Measurements from ENCODE around the gene CAB39.

The CAB39 gene

GRCh38 chr2:230849633-230850357 is 137.2 kb downstream of the CAB39 start:
- in situ Hi-C loops (cut with MboI; ENCODE audit: low sequenced_read_pairs), result no loop called here

DNA sequence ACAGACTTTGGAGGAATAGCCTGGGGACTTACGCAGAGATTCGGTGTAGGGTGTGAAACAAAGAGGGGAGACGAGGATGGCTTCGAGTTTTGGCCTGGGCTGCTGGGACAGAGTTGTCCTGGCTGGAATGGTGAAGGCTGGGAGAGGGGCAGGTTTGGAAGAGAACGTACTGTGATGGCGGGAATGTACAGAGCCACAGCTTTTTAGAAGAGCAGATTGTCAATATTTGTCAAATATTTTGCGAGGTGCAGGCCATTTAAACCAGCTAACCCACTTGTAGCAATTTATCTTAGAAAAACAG is 137.7 kb downstream of the CAB39 start:
- in situ Hi-C loops (cut with MboI; ENCODE audit: low sequenced_read_pairs), result no loop called here

DNA sequence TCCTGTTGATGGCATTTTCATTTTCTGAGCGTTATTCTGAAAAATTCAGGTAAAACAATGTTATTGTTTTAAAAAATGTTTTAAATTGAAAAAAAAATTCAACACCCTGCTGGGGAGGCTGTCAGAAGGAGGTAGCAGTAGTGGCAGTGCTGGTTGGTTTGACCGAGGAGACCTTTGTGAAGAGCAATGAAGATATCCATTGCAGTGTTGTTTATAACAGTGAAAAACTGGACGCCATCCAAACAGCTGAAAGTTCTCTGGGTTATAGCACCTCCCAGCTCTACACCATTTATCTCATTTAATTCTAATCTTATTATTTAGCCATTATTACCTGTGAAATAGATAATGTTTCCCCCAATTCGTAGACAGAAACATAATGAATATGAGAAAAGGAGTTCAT is 139.5 kb downstream of the CAB39 start:
- in situ Hi-C loops (cut with MboI; ENCODE audit: low sequenced_read_pairs), result no loop called here

- in situ Hi-C loops (cut with MboI; ENCODE audit: low sequenced_read_pairs), result no loop called here
Measured at GRCh38 chr2:230861552-230862255, 149.1 kb downstream of the CAB39 start.

DNA sequence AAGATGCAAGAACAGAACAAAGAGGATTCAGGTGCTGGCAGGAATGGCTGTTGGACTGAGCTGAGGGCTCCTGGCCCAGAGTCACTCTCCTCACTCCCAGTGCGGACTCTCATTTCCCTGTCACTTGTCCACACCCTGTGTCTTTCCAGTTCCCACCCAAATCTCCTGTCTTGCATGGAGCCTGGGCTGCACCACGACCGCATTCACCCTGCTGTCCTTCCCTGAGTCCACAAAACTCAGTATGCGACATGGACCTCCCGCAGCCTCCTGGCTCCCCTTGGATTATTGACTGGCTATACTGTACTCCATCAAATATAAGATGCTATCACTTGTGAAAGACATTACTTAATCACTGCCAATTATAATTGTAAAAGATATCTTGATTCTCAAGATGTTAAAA is 149.7 kb downstream of the CAB39 start:
- in situ Hi-C loops (cut with MboI; ENCODE audit: low sequenced_read_pairs), result no loop called here

DNA sequence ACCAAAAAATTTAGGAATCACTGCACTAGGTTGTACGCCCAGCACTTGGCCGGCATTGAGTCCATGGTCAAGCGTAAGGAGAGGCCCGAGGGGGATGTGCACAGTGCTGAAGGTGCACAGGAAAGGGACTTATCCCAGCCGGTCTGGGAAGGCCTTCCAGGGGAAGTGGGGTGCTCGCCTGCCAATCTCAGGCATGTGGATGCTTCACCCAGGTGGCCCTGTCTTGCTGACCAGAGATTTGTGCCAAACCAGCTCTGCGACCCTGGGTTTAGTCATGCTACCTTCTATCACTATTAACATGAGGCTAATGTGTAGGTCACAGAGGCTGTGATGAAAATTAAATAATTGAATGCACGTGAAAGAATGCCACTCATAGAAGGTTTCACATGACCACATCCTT is 150.4 kb downstream of the CAB39 start:
- in situ Hi-C loops (cut with MboI; ENCODE audit: low sequenced_read_pairs), result no loop called here

- in situ Hi-C loops (cut with MboI; ENCODE audit: low sequenced_read_pairs), result no loop called here
Measured at GRCh38 chr2:230863442-230864121, 150.9 kb downstream of the CAB39 start.

DNA sequence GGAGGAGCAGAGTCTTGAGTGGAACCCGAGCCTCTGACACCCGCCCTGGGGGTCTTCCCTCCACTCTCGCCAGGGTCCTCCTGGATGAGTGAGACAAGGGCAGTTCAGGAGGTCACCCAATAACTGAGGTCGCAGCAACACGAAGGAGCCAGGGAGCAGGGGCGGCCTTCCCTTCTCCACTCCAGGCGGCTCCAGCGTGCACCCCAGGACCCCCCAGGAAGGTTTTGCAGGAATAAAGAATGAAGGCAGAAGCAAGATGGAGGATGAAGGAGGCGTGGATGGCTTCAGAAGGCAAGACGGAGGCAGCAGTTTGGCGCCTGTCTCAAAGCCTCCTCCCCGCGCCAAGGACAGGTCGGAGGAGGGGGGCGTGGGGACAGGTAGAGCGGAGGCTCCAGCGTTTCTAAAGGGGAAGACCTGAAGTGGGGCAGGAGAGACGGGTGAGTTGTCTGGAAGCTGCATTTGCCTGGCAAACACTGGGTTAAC is 151.5 kb downstream of the CAB39 start:
- in situ Hi-C loops (cut with MboI; ENCODE audit: low sequenced_read_pairs), result no loop called here

GRCh38 chr2:230864605-230865306 is 152.1 kb downstream of the CAB39 start, which contains the start of gene ITM2C:
TSS of gene ITM2C (plus strand) at chr2:230864942. CDS start at chr2:230865026, 84 bp downstream.
- in situ Hi-C loops (cut with MboI; ENCODE audit: low sequenced_read_pairs), result no loop called here

- in situ Hi-C loops (cut with MboI; ENCODE audit: low sequenced_read_pairs), result no loop called here
Measured at GRCh38 chr2:230865307-230865765, 152.7 kb downstream of the CAB39 start.

- in situ Hi-C loops (cut with MboI; ENCODE audit: low sequenced_read_pairs), result no loop called here
Measured at GRCh38 chr2:230865766-230866755, 153.4 kb downstream of the CAB39 start.

DNA sequence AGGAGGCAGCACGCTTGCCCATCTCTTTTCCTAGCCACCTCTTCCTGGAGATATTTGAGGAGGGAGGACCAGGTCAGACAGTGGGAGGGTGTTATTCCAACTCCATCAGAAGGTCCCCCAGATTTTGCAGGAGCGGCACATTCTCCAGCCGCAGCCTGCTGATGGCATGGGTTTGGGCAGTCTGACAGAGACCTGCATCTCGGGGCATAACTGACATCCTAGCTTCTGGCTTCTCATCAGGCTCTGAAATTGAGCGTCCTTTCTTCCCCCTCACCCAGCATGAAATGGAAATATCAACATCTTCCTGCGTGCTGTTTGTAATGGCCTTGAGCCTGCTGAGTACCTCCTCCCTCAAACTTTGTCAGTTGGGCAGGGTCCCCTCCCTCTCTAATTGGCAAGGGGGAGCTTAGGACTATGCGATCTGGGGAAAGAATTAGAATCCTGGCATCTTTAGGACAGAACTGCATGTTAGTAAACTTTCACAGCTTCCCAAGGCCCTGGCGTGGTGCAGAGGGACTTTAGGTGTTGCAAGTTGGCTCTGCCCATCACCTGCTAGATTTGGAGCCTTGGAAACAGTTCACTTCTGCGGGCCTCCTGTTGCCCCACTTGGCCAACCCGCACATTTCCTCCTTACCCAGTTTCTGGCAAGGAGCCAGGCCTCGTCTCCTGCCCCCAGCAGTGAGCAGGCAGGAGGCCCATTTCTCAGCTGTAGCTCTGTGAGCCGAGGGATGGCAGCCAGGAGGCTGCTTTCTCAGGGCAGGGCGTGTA is 154.3 kb downstream of the CAB39 start:
- in situ Hi-C loops (cut with MboI; ENCODE audit: low sequenced_read_pairs), result no loop called here

- in situ Hi-C loops (cut with MboI; ENCODE audit: low sequenced_read_pairs), result no loop called here
Measured at GRCh38 chr2:230868161-230868946, 155.7 kb downstream of the CAB39 start.

- in situ Hi-C loops (cut with MboI; ENCODE audit: low sequenced_read_pairs), result no loop called here
Measured at GRCh38 chr2:230868947-230869913, 156.6 kb downstream of the CAB39 start.

DNA sequence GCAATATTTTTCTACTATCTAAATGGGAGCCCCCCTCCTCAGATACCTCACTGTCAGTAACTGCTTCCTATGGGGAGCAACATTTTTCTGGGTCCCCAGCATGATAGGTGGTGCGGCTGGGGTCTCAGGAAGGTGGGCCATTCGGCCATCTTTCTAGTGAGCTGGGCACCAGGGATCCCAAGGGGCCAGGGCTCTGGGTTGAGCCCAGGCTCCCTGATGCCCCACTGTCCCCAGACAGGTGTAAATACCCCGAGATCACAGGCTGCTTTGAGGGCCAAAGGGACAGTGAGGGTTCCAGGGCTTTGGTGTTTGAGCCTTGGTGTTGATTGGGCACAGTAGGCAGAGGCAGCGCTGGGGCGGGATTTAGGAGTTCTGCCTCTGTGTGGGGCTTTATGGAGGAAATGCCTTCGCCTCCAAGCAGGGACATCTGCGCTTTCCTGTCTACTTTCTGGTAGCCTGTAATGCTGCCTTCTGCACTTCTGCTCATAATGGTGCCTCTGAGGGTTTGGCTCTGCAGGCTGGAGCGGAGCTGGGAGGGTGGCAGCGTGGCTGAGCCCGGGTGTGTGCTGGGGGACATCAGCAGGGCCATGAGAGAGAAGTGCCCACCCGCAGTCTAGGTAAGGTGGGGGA is 157.4 kb downstream of the CAB39 start:
- in situ Hi-C loops (cut with MboI; ENCODE audit: low sequenced_read_pairs), result no loop called here
